Measurements from ENCODE around the gene TPM3. TPM values are rescaled to one million over a fixed set of nuclear protein-coding genes. Genes with fewer than 3 reads are reported as not detected.
A peak's percentile ranks its signal among the peaks of the same experiment; 100 is the strongest.
"Not testable (repeated sequence)": the region's sequence is repeated elsewhere in the genome, so short reads cannot be mapped to it uniquely, and the experiment has no call there.

Gene TPM3
- total RNA-seq, 1 donor from 2014 or later = 263 TPM

DNA sequence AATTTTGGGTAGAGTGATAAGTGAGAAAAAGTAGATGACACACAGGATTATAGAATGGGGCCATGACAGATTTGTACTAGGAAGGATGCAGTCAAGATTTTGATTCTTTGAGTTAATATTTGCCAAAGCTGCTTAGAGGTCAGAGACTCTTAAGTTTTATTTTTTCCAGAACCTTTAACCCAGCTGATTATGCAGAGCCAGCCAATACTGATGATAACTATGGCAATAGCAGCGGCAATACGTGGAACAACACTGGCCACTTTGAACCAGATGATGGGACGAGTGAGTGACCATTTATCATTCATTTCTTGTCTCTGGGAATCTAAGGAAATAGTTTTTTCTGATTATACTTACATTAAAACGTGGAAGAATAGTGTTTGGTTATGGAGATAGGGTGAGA, 45.0 kb upstream of the TPM3 start:
- Mint-ChIP-seq H3K9me3 (no peaks in the 10 kb centered on the region), H3K4me1 (ENCODE audit: unreplicated experiment) (no peaks in the 10 kb centered on the region), H3K36me3 (peaks cover 38% of the 10 kb centered on the region), H3K27me3 (no peaks in the 10 kb centered on the region), H3K4me3 (no peak overlapping the region), H3K27ac (no peak overlapping the region)
- no peak for TF ChIP-seq CTCF (conservative IDR thresholded peaks at IDR 0.05)
- no peak for DNase-seq (ENCODE audit: extremely low spot score, unreplicated experiment)

GRCh38 chr1:154233127-154233526, 41.2 kb upstream of the TPM3 start:
- peaks cover 39% of the 10 kb centered on the region for H3K36me3 Mint-ChIP-seq
- not testable (repeated sequence) for H3K4me3 Mint-ChIP-seq; H3K9me3 Mint-ChIP-seq; DNase-seq (ENCODE audit: extremely low spot score, unreplicated experiment); H3K4me1 Mint-ChIP-seq (ENCODE audit: unreplicated experiment); H3K27me3 Mint-ChIP-seq; H3K27ac Mint-ChIP-seq

GRCh38 chr1:154231112-154231511, 39.2 kb upstream of the TPM3 start:
- not testable (repeated sequence) for DNase-seq (ENCODE audit: extremely low spot score, unreplicated experiment); H3K9me3 Mint-ChIP-seq; H3K27ac Mint-ChIP-seq; H3K4me3 Mint-ChIP-seq; H3K27me3 Mint-ChIP-seq; H3K4me1 Mint-ChIP-seq (ENCODE audit: unreplicated experiment)
- H3K36me3 Mint-ChIP-seq = peaks cover 40% of the 10 kb centered on the region

DNA sequence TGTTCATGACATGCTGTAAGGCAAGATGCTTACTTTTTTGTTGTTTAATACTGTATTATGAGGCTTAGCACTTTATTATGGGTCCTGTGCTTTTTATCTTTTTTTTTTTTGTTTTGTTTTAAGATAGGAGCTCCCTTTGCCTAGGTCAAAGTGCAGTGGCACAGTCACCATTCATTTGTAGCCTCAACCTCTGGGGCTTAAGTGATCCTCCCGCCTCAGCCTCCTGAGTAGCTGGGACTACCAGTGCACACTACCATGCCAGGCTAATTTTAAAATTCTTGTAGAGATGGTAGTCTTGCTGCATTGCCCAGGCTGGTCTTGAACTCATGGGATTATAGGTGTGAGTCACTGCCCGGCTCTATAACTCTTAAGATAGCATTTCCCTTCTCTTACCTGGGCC, 33.5 kb upstream of the TPM3 start:
- Mint-ChIP-seq H3K27ac (no peak overlapping the region), H3K4me1 (ENCODE audit: unreplicated experiment) (peaks cover 21% of the 10 kb centered on the region), H3K36me3 (peaks cover 35% of the 10 kb centered on the region), H3K9me3 (no peaks in the 10 kb centered on the region), H3K27me3 (peaks cover 3% of the 10 kb centered on the region), H3K4me3 (no peak overlapping the region)
- DNase-seq (ENCODE audit: extremely low spot score, unreplicated experiment) = no peak
- no peak for TF ChIP-seq CTCF (conservative IDR thresholded peaks at IDR 0.05)

DNA sequence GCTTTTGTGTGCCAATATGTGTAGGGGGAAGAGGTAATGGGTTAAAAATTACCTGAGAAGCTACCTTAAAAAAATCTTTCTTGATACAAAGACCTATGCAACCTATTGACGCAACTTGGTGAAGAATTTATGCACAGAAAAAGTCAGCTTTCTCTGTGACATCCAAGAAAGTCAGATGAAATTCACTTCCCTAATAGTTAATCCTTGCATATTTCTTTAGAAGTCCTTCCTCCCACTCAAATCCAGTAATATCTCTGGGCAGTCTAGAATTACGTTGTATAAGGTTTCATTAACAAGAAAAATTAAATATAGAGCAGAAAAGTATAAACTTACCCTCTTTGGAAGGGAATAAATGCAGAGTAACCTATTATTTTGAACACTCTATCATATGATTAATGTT, 31.7 kb upstream of the TPM3 start:
- Mint-ChIP-seq H3K36me3 (peaks cover 38% of the 10 kb centered on the region), H3K9me3 (no peaks in the 10 kb centered on the region), H3K4me3 (peak overlapping the region; percentile 98), H3K27me3 (peaks cover 4% of the 10 kb centered on the region), H3K4me1 (ENCODE audit: unreplicated experiment) (peaks cover 25% of the 10 kb centered on the region), H3K27ac (no peak overlapping the region)
- TF ChIP-seq CTCF (conservative IDR thresholded peaks at IDR 0.05) = no peak
- DNase-seq (ENCODE audit: extremely low spot score, unreplicated experiment) = no peak

DNA sequence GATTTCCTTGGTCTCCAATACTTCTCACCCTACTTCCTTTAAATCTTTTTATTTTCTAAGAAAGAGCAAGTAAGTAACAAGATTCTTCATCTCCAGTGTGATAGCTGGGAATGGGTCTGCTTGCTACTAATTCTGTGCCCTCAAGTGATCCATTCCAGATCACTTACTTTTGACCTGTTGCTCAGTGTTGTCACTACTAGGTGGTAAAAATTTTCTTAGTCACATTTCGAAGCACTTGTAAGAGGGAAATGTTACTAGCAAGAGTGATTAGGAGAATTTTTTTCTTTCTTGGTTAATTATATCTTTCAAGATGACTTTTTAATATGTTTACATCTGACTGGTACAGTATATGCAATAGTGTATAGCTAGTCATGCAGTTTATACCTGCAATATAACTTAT, 31.0 kb upstream of the TPM3 start:
- Mint-ChIP-seq H3K9me3 (no peaks in the 10 kb centered on the region), H3K4me1 (ENCODE audit: unreplicated experiment) (peaks cover 32% of the 10 kb centered on the region), H3K4me3 (peak overlapping the region; percentile 98), H3K27me3 (peaks cover 4% of the 10 kb centered on the region), H3K36me3 (peaks cover 41% of the 10 kb centered on the region), H3K27ac (peak overlapping the region; percentile 98)
- no peak for TF ChIP-seq CTCF (conservative IDR thresholded peaks at IDR 0.05)
- DNase-seq (ENCODE audit: extremely low spot score, unreplicated experiment) = no peak

GRCh38 chr1:154222518-154222917, 30.6 kb upstream of the TPM3 start:
- no peak for TF ChIP-seq CTCF (conservative IDR thresholded peaks at IDR 0.05)
- peak overlapping the region; percentile 98 for H3K4me3 Mint-ChIP-seq
- H3K36me3 Mint-ChIP-seq = peaks cover 45% of the 10 kb centered on the region
- peak overlapping the region; percentile 98 for H3K27ac Mint-ChIP-seq
- peaks cover 4% of the 10 kb centered on the region for H3K27me3 Mint-ChIP-seq
- no peak for DNase-seq (ENCODE audit: extremely low spot score, unreplicated experiment)
- peaks cover 35% of the 10 kb centered on the region for H3K4me1 Mint-ChIP-seq (ENCODE audit: unreplicated experiment)
- H3K9me3 Mint-ChIP-seq = no peaks in the 10 kb centered on the region
